NCI-H146 (cell line): ENCODE measurements around the gene IRF2.

Source experiments
- DNase-seq: peaks from one replicate; lab custom pipeline; 2025; lab: John Stamatoyannopoulos, UW

IRF2 gene

DNA sequence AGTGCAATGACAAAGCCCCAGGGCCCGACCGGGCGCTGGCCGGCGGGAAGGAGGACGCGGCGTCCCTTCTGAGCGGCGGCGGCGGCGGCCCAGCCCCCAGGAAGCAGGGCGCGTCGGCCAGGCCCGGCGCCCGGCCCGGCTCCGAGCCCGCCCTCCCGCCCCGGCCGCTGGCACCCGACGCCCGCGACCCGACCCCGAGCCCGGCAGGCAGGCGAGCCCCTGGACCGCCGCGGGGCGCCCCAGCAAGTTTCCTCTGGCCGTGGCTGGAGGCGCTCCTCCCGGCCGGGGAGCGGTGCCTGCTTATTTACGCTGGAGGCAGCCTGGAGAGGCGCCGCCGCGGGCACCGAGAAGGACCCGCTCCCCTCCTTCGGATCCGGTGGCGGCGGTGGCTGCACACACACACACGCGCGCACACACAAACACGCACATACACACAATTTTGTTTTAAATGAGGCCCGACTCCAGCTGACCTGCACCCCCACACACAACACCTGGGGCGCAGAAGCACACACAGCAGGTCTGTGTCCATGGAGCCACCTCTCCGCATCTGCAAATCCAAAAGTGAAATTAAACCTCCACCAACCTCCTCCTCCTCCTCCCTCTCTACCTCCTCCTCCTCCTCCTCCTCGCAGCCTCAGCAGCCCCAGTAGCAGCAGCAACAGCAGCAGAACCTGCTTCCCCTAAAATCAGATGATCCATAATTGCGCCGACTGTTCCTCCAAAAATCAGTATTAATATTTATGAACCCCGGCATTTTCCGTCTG lies 669 bp downstream of the IRF2 start:
- DNase-seq, result peak; percentile 40

DNA sequence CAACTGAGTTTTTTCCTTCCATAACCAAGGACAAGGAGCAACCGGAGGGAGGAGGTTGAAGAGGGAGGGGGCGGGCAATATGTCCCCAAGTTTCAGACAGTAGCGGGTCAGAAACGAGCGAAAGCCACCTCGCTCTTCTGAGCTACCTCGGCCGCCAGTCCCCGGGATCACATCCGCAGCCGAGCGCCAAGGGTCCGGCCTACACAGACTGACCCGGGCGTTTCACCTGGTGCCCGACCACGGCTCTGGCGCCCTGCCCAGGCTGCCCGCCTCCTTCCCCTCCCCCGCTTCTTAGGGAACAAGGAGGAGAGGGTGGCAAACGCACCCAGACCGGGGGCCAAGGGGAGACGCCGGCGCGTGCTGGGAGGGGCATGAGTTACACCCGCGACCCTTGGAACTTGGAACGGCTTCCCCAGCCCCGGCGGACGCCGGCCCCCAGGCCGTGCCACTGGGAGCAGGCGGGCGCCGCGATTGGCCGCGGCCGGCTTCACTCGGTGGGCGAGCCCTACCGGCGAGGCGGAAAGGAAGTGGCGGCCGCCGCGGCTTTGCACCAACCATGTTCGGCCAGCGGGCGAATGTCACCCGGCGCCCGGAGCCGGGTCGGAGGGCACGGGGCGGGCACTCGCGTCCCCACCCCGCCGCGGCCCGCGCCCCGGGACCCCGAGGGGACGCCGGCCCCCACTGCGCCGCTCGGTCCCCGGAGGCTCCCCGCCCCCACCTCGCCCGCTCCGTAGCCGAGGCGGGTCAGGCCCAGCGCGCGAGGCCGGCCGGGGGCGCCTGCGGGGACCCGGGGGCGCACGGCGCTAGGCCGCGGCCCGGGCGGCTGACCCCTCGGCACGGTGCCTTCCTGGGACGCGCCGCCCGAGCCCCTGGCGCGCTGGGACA lies 1.5 kb downstream of the IRF2 start:
- DNase-seq, result peak; percentile 61

DNA sequence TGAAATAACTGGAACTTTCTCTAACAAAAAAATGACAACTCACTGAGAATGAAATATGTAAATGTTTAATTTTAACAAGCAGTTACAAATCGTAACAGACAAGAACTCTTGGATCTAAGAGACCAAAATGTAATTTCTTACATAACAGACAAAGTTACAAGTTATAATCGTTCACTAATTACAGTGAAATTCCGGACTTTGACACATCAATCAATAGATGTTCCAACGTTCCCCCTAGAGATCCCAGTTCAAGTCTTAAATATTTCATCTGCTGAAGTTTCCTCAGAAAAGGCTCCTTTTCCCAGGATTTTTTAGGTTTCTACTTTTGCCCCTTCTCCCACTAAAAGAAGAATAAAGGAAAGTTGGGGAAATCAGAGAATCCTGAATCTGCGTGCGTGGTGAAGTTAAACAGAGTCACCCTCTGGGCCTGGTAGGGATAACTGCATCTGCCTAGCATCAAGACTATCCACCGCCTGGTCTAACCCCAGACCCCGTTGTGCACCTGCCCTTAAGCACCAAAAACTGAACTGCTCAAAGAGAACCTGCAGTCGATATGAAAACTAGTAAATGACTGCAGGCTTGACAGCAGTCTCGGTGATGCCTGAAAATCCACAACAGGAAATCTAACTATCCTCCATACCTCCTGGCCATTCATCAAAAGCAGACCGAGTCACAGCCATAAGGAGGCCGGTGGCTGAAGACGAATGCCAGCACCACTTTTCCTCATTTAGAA lies 2.3 kb downstream of the IRF2 start:
- peak; percentile 18 for DNase-seq

DNA sequence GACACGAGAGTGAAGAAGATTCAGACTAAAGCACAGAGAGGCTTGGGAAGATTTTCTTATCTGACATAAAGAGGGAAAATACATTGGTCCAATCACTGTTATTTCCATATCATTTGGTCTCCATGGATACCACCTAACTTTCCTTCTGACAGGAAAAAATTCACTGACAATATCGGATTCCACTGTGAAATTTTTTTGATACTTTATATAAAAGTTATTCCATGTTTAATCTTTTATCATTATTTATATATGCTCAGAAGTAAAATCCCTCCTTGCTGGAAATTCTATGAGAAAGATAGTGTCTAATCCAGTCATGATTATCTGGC lies 3.6 kb downstream of the IRF2 start:
- no peak for DNase-seq

DNA sequence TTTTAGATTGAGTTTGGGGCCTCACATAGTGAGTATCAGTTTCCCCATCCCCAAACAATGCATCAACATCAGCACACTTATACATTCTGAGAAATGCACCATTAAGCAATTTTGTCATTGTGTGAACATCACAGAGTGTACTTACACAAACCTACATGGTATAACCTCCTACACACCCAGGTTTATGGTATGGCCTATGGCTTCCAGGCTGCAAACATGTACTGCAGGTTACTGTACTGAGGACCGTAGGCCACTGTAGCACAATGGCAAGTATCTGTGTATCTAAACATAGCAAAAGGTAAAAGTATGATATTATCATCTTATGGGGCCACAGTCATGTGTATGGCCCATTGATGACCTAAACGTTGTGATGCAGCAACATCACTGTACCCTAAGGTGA lies 7.7 kb downstream of the IRF2 start:
- no peak for DNase-seq

DNA sequence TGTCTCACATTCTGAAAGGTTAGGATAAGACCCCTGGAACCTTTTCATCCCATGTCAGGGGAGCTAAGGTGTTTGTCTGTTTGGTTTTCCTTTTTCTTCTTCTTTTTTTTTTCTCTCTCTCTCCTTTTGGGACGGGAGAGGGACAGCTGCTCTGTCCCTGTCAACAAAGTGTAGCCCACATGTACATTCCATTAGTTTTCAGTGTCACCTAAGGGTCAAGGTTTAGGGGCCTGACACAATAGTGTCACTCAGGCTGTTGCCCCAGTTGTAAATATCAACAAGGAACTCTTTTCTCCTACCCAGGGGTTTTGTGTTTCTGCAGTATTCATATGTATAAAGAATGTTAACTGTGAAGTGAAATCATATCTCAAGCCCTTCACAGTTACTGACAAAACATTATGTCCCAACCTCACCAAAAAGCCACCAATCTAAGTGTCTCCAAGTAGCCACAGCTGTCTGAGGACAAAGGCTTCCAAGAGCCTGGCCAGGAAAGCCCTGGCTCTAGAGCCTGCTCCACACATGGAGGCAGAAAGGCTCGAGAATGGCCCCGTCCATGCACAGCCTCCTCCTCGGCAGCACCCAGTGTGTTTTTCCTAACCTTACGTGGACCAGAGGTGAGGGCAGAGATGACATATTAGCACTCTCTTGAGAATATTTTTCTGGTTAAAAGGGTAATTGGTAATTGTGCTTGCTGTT lies 9.4 kb downstream of the IRF2 start:
- DNase-seq, result no peak

DNA sequence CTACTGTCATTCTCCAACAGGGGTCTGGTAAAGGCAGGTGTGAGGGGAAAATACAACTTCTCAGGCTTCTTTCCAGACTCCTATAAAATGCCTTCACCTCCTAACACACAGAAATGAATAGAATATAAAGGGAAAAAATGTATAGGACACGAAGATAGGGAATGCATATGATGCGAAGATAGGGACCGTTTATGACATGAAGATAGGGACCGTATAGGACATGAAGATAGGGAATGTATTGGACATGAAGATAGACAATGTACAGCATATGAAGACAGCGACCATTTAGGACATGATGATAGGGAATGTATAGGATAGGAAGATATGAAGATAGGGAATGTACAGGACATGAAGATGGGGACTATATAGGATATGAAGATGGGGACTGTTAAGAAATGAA lies 10.5 kb downstream of the IRF2 start:
- DNase-seq, result no peak

DNA sequence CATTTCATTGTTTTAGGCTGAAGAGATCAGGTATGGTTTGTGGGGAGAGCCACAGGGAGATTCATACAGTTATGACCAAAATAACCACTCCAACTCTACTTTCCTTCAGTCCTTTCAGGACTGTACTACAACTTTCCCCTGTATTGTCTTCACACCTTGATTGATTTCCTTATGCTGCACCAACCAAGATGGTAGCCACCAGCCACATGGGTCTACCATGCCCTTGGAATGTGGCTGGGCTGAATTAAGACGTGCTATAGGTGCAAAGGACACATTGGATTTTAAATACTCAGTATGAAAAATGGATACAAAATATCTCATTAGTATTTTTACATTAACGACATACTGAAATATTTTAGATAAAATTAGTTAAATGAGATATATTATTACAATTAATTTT lies 11.2 kb downstream of the IRF2 start:
- no peak for DNase-seq

DNA sequence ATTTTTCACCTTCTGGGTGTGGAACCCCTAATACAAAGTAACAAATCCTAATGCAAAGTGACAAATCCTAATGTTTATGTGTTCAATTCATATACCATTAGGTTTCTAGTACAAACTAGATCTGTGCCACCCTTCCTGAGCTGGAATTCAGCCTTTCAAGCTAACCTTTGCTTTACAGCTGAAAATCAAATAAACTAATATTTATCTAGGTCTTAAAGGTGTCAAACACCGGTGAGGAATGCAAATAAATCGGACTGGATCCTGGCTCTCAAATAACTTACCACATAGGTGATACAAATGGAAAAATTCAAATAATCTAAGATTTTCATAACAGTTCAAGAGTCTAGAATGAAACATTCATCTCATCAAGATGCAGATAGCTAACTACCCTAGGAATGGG lies 11.6 kb downstream of the IRF2 start:
- no peak for DNase-seq

DNA sequence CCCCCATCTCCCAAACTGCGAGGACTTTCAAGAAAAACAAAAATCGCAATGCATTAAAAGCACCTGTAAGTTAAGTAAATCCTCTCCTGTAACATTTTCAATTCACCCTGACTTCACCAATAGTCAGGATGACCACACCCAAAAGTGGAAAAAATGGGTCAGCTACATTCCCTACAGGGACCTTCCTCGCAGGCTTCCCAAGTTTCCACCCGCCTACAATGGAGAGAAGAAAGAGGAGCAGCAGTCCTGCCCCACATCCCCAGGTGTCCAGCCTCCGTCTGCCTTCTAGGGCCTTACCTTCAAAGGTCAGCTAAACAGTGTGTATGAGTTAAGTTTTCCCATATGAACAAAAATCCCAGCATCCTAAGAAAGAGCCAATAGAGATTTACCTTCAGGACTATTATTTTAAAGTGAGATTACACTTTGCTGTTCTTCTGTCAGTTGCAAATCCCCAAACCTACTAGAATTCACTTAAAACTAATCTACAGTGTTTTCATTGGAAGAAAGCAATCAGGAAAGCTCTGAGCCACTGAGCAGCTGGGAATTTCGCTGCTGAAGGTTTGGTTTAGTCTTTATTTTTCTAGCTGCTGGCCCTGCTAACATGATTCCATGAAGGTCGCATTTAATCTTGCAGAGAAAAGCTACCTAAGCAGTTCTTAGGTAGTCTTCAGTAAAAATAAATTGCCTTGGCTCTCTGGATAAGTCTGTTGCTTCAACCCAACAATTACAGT lies 12.5 kb downstream of the IRF2 start:
- no peak for DNase-seq

DNA sequence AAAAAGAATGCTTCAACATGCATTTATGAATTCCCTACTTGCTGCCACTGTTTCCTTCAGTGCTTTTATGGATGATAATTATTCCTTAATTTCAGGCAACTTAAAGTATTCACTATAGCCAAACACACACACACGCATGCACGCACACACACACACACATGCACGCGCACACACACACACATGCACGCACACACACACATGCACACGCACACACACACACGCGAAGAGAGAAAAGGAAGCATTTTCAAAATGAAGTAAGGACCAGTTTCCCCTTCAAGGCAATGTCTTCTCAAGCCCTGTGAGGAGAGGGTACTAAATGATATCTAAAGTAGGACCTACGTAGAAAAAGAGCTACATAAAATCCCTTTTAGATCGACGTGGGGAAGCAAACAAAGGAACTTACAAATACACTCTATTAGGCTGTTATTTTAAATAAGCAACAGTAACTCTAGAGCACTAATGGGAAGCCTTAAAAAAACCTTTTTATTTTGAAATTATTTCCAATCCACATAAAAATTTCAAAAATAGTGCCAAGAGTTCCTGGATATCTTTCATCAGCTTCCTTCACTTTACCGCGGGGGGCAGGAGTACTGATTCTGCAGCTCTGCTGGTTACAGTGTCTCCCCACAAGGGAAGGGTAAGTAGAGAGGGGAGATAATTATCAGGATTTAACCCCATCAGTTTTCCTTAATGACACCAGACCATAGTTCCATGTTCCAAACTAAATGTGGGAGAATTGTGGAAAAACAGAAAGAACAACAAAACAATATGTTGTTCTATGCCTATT lies 13.7 kb downstream of the IRF2 start:
- no peak for DNase-seq

DNA sequence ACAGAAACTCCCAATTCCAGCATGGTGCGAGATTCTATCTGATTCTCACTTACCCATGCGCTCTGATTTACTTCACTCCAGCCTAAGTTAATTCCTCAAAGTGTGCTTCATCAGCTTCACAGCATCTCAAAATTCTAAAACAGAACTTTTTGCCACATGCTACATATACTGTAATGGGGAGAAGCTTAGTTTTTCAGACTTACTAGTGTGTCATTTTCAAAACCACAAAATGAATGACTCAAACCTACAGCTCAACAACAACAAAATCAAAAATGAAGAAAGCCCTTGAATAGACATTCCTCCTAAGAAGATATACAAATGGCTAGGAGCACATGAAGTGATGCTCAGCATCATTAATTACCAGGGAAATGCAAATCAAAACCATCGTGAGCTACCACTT lies 14.9 kb downstream of the IRF2 start:
- no peak for DNase-seq

DNA sequence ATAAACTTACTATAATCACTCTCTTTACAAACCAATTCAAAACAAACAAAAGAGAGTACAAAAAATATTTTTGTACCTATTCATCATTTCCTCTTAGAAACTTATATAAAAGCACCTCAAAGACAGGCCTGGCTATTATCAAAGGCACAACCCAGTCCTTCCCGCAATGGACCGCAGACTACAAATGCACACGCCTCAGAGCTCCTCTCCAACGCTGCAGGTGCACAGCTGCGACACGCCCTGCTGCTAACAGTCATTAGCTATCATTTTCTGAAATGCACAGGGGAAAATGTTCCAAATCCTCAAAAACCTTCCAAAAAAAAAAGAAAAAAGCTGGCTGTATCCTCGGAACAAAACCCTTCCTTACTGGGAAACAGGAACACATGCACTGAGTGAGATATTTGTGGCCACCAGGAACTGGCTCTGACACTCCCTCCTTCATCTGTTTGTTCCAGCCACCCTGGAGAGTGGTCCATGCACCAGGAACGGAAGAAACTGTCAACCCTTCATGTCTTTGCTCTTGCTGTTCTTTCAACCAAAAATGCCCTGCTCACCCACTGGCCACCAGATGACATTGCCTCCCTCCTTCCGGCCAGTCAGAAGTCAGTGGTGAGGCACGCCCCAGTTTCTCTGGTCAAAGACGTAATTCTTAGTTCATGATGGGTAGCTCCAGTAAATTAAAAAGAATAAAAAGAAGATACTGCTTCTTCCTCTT lies 16.7 kb downstream of the IRF2 start:
- no peak for DNase-seq

DNA sequence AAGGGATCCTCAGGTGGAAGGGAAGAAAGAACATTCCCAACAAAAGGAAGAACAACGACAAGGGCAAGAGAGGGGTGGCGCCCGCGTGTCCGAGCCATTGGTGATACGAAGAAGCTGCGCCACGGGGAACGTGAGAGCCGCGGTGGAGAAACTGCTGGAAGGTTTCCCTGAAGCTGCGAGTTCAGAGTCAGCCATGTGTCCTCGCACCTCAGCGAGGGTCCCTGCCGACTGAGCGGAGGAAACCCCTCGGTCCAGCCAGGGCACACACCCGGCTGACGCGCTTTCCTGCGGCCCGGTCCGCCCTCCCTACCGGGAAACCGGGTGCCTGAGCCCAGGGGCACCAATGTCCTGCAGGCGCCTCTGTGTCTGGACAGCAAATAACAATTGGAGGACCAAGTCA lies 18.0 kb downstream of the IRF2 start:
- DNase-seq, result no peak

DNA sequence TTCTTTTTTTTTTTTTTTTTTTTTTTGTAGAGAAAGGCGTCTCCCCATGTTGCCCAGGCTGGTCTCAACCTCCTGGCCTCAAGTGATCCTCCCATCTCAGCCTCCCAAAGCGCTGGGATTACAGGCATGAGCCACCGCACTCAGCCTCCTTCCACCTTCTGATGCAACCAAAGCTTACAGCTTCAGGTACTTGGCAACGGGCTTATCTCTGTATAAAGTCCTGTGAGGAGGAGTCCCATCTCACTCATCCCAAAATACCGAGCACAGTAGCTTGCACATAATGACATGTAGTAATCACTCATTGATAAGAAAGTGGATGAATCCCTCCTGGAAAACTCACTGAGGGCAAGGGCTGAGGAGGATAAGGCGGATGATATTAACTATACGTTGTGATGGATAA lies 19.1 kb downstream of the IRF2 start:
- DNase-seq, result no peak

DNA sequence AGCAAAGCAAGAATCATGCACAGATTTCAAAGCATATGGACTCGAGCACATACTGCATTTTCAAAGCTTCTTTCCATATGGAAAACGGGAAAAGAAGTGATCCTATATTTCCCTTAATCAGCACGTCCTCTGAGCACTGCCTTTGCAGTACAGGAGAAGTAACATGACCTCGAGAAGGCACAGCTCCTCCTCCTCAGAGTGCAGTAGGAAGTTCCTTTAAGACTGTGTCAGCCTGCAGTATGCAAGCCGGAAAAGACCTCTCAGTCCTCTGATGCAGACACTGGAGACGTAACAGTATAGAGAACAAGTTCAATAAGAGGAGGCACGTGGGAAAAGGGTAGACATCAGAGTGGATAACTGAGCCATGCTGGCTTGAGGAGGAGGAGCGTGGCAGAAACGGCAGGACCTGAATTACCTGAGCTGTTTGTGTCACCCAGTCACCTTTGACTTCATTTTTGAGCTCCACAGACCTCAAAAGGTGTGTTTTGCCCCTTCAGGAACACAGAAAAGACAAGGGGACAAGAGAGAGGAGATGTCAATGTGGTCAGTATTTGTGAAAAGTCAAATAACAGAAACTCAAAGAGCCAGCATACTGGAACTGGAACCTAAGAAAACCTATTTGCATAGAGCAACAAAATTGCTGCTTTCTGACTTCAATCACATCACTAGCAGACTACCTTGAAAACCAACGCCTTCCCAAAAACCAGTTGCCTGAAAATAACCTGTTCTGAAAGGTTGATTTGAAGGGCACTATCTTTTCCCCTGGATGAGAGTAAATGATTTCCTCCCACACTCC lies 20.8 kb downstream of the IRF2 start:
- no peak for DNase-seq

DNA sequence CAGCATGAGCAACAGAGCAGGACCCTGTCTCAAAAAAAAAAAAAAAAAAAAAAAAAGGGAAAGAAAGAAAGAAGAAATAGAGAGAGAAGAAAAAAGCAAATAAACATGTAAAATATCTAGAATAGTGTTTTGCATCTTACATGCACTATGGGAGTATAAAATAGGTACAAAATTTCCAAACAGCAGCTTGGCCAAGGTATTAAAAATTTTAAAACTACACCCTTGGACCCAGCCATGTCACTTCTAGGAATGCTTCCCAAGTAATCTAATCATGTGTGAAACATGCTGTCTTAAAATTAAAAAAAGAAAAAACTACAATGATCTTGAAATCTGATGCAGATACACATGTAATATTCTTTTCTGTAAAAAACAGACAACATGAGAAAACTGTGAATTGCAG lies 21.6 kb downstream of the IRF2 start:
- no peak for DNase-seq

DNA sequence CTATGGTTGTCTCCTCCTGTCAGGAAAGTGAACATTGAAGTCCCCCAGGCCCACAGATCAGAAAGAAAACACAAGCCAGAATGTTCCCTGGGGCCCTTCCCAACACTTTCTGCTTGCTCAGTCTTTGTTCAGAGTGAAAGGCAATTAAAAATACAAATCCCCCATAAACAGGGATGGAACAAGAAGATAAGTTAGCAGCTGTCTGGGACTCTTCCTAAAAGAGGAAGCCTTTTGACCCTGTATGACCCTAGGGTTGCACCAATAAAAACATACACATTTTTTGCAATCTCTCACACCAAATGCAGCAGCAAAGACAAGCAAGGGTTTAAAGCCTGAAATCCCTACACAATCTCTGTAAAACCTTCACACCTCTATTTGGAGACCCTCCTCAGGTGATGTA lies 22.6 kb downstream of the IRF2 start:
- DNase-seq, result no peak
